ENCODE data around the gene NEURL1. TPM values are rescaled to one million over a fixed set of nuclear protein-coding genes. Genes with fewer than 3 reads are reported as not detected.

Gene NEURL1
- total RNA-seq, 2 experiments from 2014 or later: 0.98 to 1.1 TPM

GRCh38 chr10:103570844-103571655 lies 77.5 kb downstream of the NEURL1 start:
- ChIA-PET POLR2A (no interaction called here), CTCF (no interaction called here)
- H3K36me3 Mint-ChIP-seq (ENCODE audit: low read depth): no peaks in the 10 kb centered on the region
- DNase-seq: no peak
- no peak overlapping the region for H3K4me3 Mint-ChIP-seq
- peaks cover 9% of the 10 kb centered on the region for H3K27me3 Mint-ChIP-seq
- H3K9me3 Mint-ChIP-seq: no peaks in the 10 kb centered on the region
- H3K27ac Mint-ChIP-seq: no peak overlapping the region
- no peaks in the 10 kb centered on the region for H3K4me1 Mint-ChIP-seq

GRCh38 chr10:103571656-103571975 lies 78.1 kb downstream of the NEURL1 start:
- POLR2A ChIA-PET: no interaction called here
- Mint-ChIP-seq H3K27ac (no peak overlapping the region), H3K9me3 (no peaks in the 10 kb centered on the region), H3K4me1 (no peaks in the 10 kb centered on the region), H3K27me3 (peaks cover 5% of the 10 kb centered on the region), H3K36me3 (ENCODE audit: low read depth) (no peaks in the 10 kb centered on the region), H3K4me3 (no peak overlapping the region)
- DNase-seq: no peak
- CTCF ChIA-PET: no interaction called here

- Mint-ChIP-seq H3K4me3 (no peak overlapping the region), H3K9me3 (no peaks in the 10 kb centered on the region), H3K4me1 (no peaks in the 10 kb centered on the region), H3K36me3 (ENCODE audit: low read depth) (no peaks in the 10 kb centered on the region), H3K27ac (no peak overlapping the region), H3K27me3 (peaks cover 5% of the 10 kb centered on the region)
- POLR2A ChIA-PET: no interaction called here
- CTCF ChIA-PET: no interaction called here
- DNase-seq: no peak
Measured at GRCh38 chr10:103572347-103573204, 79.1 kb downstream of the NEURL1 start.

- DNase-seq: no peak
- no peaks in the 10 kb centered on the region for H3K4me1 Mint-ChIP-seq
- POLR2A ChIA-PET: no interaction called here
Measured at GRCh38 chr10:103573205-103573487, 79.6 kb downstream of the NEURL1 start.

GRCh38 chr10:103574097-103575061 lies 80.9 kb downstream of the NEURL1 start:
- H3K9me3 Mint-ChIP-seq: no peaks in the 10 kb centered on the region
- H3K4me1 Mint-ChIP-seq: no peaks in the 10 kb centered on the region
- ChIA-PET CTCF (interaction anchor here (1.7 kb wide), 1 partner anchor 9 kb away, joined by 6 read pairs; no protein-coding TSS in a partner anchor), POLR2A (no interaction called here)
- peaks cover 3% of the 10 kb centered on the region for H3K27me3 Mint-ChIP-seq
- no peaks in the 10 kb centered on the region for H3K36me3 Mint-ChIP-seq (ENCODE audit: low read depth)
- no peak overlapping the region for H3K27ac Mint-ChIP-seq
- no peak overlapping the region for H3K4me3 Mint-ChIP-seq
- no peak for DNase-seq

More at GRCh38 chr10:103573205-103573487, 79.6 kb downstream of the NEURL1 start:
- Mint-ChIP-seq H3K4me3 (no peak overlapping the region), H3K36me3 (ENCODE audit: low read depth) (no peaks in the 10 kb centered on the region), H3K27me3 (peaks cover 3% of the 10 kb centered on the region), H3K9me3 (no peaks in the 10 kb centered on the region), H3K27ac (no peak overlapping the region)
- CTCF ChIA-PET: no interaction called here

- Mint-ChIP-seq H3K36me3 (ENCODE audit: low read depth) (no peaks in the 10 kb centered on the region), H3K4me3 (no peak overlapping the region), H3K9me3 (no peaks in the 10 kb centered on the region), H3K27ac (no peak overlapping the region), H3K4me1 (no peaks in the 10 kb centered on the region), H3K27me3 (peaks cover 3% of the 10 kb centered on the region)
- DNase-seq: no peak
- ChIA-PET CTCF (interaction anchor here (1.7 kb wide), 1 partner anchor 11 kb away, joined by 6 read pairs; no protein-coding TSS in a partner anchor), POLR2A (no interaction called here)
Measured at GRCh38 chr10:103575416-103576075, 82.0 kb downstream of the NEURL1 start.

GRCh38 chr10:103576076-103576471 lies 82.6 kb downstream of the NEURL1 start:
- Mint-ChIP-seq H3K36me3 (ENCODE audit: low read depth) (no peaks in the 10 kb centered on the region), H3K4me1 (no peaks in the 10 kb centered on the region), H3K4me3 (no peak overlapping the region), H3K9me3 (no peaks in the 10 kb centered on the region), H3K27me3 (peaks cover 3% of the 10 kb centered on the region), H3K27ac (no peak overlapping the region)
- ChIA-PET POLR2A (no interaction called here), CTCF (interaction anchor here (1.2 to 1.7 kb wide), 2 partner anchors 11 to 34 kb away, joined by 3 to 6 read pairs; no protein-coding TSS in a partner anchor)
- DNase-seq: no peak

GRCh38 chr10:103576862-103577261 lies 83.4 kb downstream of the NEURL1 start:
- POLR2A ChIA-PET: no interaction called here
- CTCF ChIA-PET: interaction anchor here (1.2 to 1.6 kb wide), 2 partner anchors 13 to 34 kb away, joined by 3 to 7 read pairs; no protein-coding TSS in a partner anchor
- no peak overlapping the region for H3K4me3 Mint-ChIP-seq
- H3K9me3 Mint-ChIP-seq: no peaks in the 10 kb centered on the region
- no peak for DNase-seq
- no peaks in the 10 kb centered on the region for H3K36me3 Mint-ChIP-seq (ENCODE audit: low read depth)
- no peak overlapping the region for H3K27ac Mint-ChIP-seq
- H3K27me3 Mint-ChIP-seq: peaks cover 3% of the 10 kb centered on the region
- H3K4me1 Mint-ChIP-seq: no peaks in the 10 kb centered on the region

GRCh38 chr10:103578782-103579382 lies 85.4 kb downstream of the NEURL1 start:
- Mint-ChIP-seq H3K4me3 (no peak overlapping the region), H3K4me1 (peaks cover 12% of the 10 kb centered on the region), H3K9me3 (no peaks in the 10 kb centered on the region), H3K36me3 (ENCODE audit: low read depth) (peaks cover 3% of the 10 kb centered on the region), H3K27ac (no peak overlapping the region), H3K27me3 (peaks cover 3% of the 10 kb centered on the region)
- no peak for DNase-seq
- ChIA-PET CTCF (no interaction called here), POLR2A (no interaction called here)

GRCh38 chr10:103580011-103580410 lies 86.5 kb downstream of the NEURL1 start:
- H3K36me3 Mint-ChIP-seq (ENCODE audit: low read depth): peaks cover 4% of the 10 kb centered on the region
- no peaks in the 10 kb centered on the region for H3K9me3 Mint-ChIP-seq
- H3K4me3 Mint-ChIP-seq: no peak overlapping the region
- ChIA-PET POLR2A (no interaction called here), CTCF (no interaction called here)
- no peak for DNase-seq
- no peak overlapping the region for H3K27ac Mint-ChIP-seq
- H3K27me3 Mint-ChIP-seq: peaks cover 4% of the 10 kb centered on the region
- H3K4me1 Mint-ChIP-seq: peaks cover 16% of the 10 kb centered on the region

GRCh38 chr10:103580430-103580829 lies 86.9 kb downstream of the NEURL1 start:
- H3K36me3 Mint-ChIP-seq (ENCODE audit: low read depth): peaks cover 4% of the 10 kb centered on the region
- no peak overlapping the region for H3K27ac Mint-ChIP-seq
- DNase-seq: no peak
- peaks cover 19% of the 10 kb centered on the region for H3K4me1 Mint-ChIP-seq
- peaks cover 4% of the 10 kb centered on the region for H3K27me3 Mint-ChIP-seq
- CTCF ChIA-PET: interaction anchor here (1.6 kb wide), 1 partner anchor 13 kb away, joined by 10 read pairs; no protein-coding TSS in a partner anchor
- no peaks in the 10 kb centered on the region for H3K9me3 Mint-ChIP-seq
- POLR2A ChIA-PET: no interaction called here
- no peak overlapping the region for H3K4me3 Mint-ChIP-seq

- Mint-ChIP-seq H3K27ac (no peak overlapping the region), H3K4me3 (no peak overlapping the region), H3K4me1 (peaks cover 19% of the 10 kb centered on the region), H3K27me3 (peaks cover 4% of the 10 kb centered on the region), H3K9me3 (no peaks in the 10 kb centered on the region), H3K36me3 (ENCODE audit: low read depth) (peaks cover 4% of the 10 kb centered on the region)
- ChIA-PET CTCF (interaction anchor here (1.6 kb wide), 1 partner anchor 12 kb away, joined by 10 read pairs; no protein-coding TSS in a partner anchor), POLR2A (no interaction called here)
- DNase-seq: no peak
Measured at GRCh38 chr10:103581499-103581898, 88.0 kb downstream of the NEURL1 start.
